ENCODE results near the gene FAM193B. TPM values are rescaled to one million over a fixed set of nuclear protein-coding genes. Genes with fewer than 3 reads are reported as not detected.
"Not testable (repeated sequence)": the region's sequence is repeated elsewhere in the genome, so short reads cannot be mapped to it uniquely, and the experiment has no call there.

FAM193B gene
- total and polyA plus RNA-seq, 2 donors, result 41.7 to 527 TPM

- no peaks in the 10 kb centered on the region for H3K4me1 ChIP-seq (ENCODE audit: control insufficient read depth in 2 of 2, insufficient read depth in 2 of 2, low read length in 2 of 2)
- 90% methylated on average over 8 of the region's 8 CpGs for WGBS
- H3K4me3 ChIP-seq (ENCODE audit: low read length in 2 of 2), result no peak overlapping the region
- no peaks in the 10 kb centered on the region for H3K9me3 ChIP-seq (ENCODE audit: control insufficient read depth in 2 of 2, insufficient read depth in 1 of 2, low read length in 1 of 2)
- H3K27ac ChIP-seq (ENCODE audit: low read depth in 1 of 2, low read length in 1 of 2), result no peak overlapping the region
- peaks cover 0 to 5% of the 10 kb centered on the region in 2 donors for H3K27me3 ChIP-seq (ENCODE audit: control insufficient read depth in 2 of 2, insufficient read depth in 1 of 2, low read length in 1 of 2)
- no peaks in the 10 kb centered on the region for H3K36me3 ChIP-seq (ENCODE audit: control insufficient read depth in 2 of 2, insufficient read depth in 2 of 2, low read length in 1 of 2)
- no peak for DNase-seq (ENCODE audit: low read depth in 6 of 9, low spot score in 9 of 9)
These were observed 10.7 kb upstream of the FAM193B start for GRCh38 chr5:177565046-177565445.

DNA sequence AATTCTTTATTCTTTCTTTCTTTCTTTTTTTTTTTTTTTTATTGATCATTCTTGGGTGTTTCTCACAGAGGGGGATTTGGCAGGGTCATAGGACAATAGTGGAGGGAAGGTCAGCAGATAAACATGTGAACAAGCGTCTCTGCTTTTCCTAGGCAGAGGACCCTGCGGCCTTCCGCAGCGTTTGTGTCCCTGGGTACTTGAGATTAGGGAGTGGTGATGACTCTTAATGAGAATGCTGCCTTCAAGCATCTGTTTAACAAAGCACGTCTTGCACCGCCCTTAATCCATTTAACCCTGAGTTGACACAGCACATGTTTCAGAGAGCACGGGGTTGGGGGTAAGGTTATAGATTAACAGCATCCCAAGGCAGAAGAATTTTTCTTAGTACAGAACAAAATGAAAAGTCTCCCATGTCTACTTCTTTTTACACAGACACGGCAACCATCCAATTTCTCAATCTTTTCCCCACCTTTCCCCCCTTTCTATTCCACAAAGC, 5.1 kb upstream of the FAM193B start:
- not testable (repeated sequence) for H3K27me3 ChIP-seq (ENCODE audit: control insufficient read depth in 2 of 2, insufficient read depth in 1 of 2, low read length in 1 of 2); H3K4me3 ChIP-seq (ENCODE audit: low read length in 2 of 2); H3K27ac ChIP-seq (ENCODE audit: low read depth in 1 of 2, low read length in 1 of 2); H3K36me3 ChIP-seq (ENCODE audit: control insufficient read depth in 2 of 2, insufficient read depth in 2 of 2, low read length in 1 of 2); DNase-seq (ENCODE audit: low read depth in 6 of 9, low spot score in 9 of 9); H3K9me3 ChIP-seq (ENCODE audit: control insufficient read depth in 2 of 2, insufficient read depth in 1 of 2, low read length in 1 of 2)
- H3K4me1 ChIP-seq (ENCODE audit: control insufficient read depth in 2 of 2, insufficient read depth in 2 of 2, low read length in 2 of 2), result peaks cover 0 to 11% of the 10 kb centered on the region in 2 donors
- 84% methylated on average over 7 of the region's 8 CpGs for WGBS

- no peak for DNase-seq (ENCODE audit: low read depth in 6 of 9, low spot score in 9 of 9)
- Histone ChIP-seq H3K36me3 (ENCODE audit: control insufficient read depth in 2 of 2, insufficient read depth in 2 of 2, low read length in 1 of 2) (no peaks in the 10 kb centered on the region), H3K27ac (ENCODE audit: low read depth in 1 of 2, low read length in 1 of 2) (no peak overlapping the region), H3K4me1 (ENCODE audit: control insufficient read depth in 2 of 2, insufficient read depth in 2 of 2, low read length in 2 of 2) (peaks cover 8 to 20% of the 10 kb centered on the region in 2 donors), H3K9me3 (ENCODE audit: control insufficient read depth in 2 of 2, insufficient read depth in 1 of 2, low read length in 1 of 2) (no peaks in the 10 kb centered on the region), H3K27me3 (ENCODE audit: control insufficient read depth in 2 of 2, insufficient read depth in 1 of 2, low read length in 1 of 2) (no peaks in the 10 kb centered on the region), H3K4me3 (ENCODE audit: low read length in 2 of 2) (no peak overlapping the region)
- 97% methylated on average over 5 of the region's 5 CpGs for WGBS
These were observed 3.4 kb upstream of the FAM193B start for GRCh38 chr5:177557796-177558195.

DNA sequence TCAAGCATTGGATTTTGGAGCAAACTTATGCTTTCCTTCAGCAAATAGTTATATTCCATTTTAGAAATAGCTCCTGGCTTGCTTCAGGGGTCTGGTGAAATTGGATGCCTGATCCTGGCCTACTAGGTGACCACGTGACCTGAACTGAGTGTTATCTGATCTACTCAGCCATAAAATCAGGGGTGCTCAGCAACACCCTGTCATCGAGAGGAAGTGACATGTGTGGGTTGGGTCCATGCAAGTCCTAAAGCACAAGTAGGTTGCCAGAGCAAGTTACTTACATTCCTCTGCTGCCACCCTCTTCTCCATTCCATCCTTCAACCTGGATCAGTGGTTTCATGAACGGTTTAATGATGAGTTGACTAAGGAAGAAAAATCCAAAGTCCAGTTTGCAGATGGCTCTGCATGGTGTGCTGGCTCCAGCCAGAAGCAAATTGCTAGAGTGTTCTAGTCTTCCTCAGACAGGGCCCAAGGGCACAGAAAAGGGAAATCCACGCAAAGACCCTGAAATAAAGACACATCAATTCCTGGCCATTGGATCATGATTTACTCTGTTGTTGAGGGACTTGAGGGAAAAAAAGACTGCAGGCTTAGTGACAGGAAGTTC, 2.8 kb upstream of the FAM193B start:
- Histone ChIP-seq H3K27ac (ENCODE audit: low read depth in 1 of 2, low read length in 1 of 2) (no peak overlapping the region), H3K27me3 (ENCODE audit: control insufficient read depth in 2 of 2, insufficient read depth in 1 of 2, low read length in 1 of 2) (no peaks in the 10 kb centered on the region), H3K36me3 (ENCODE audit: control insufficient read depth in 2 of 2, insufficient read depth in 2 of 2, low read length in 1 of 2) (peaks cover 4 to 5% of the 10 kb centered on the region in 2 donors), H3K4me3 (ENCODE audit: low read length in 2 of 2) (no peak overlapping the region), H3K4me1 (ENCODE audit: control insufficient read depth in 2 of 2, insufficient read depth in 2 of 2, low read length in 2 of 2) (peaks cover 9 to 24% of the 10 kb centered on the region in 2 donors), H3K9me3 (ENCODE audit: control insufficient read depth in 2 of 2, insufficient read depth in 1 of 2, low read length in 1 of 2) (no peaks in the 10 kb centered on the region)
- DNase-seq (ENCODE audit: low read depth in 6 of 9, low spot score in 9 of 9), result peak in 1 of 9 donors; percentile 14
- 60% methylated on average over 4 of the region's 4 CpGs for WGBS

- Histone ChIP-seq H3K4me1 (ENCODE audit: control insufficient read depth in 2 of 2, insufficient read depth in 2 of 2, low read length in 2 of 2) (peaks cover 9 to 24% of the 10 kb centered on the region in 2 donors), H3K27ac (ENCODE audit: low read depth in 1 of 2, low read length in 1 of 2) (no peak overlapping the region), H3K4me3 (ENCODE audit: low read length in 2 of 2) (no peak overlapping the region), H3K27me3 (ENCODE audit: control insufficient read depth in 2 of 2, insufficient read depth in 1 of 2, low read length in 1 of 2) (no peaks in the 10 kb centered on the region), H3K9me3 (ENCODE audit: control insufficient read depth in 2 of 2, insufficient read depth in 1 of 2, low read length in 1 of 2) (no peaks in the 10 kb centered on the region), H3K36me3 (ENCODE audit: control insufficient read depth in 2 of 2, insufficient read depth in 2 of 2, low read length in 1 of 2) (peaks cover 5 to 17% of the 10 kb centered on the region in 2 donors)
- WGBS, result 98% methylated on average over 5 of the region's 5 CpGs
- no peak for DNase-seq (ENCODE audit: low read depth in 6 of 9, low spot score in 9 of 9)
These were observed 1.3 kb upstream of the FAM193B start for GRCh38 chr5:177555665-177556064.

- Histone ChIP-seq H3K27ac (ENCODE audit: low read depth in 1 of 2, low read length in 1 of 2) (no peak overlapping the region), H3K27me3 (ENCODE audit: control insufficient read depth in 2 of 2, insufficient read depth in 1 of 2, low read length in 1 of 2) (no peaks in the 10 kb centered on the region)
- WGBS, result over 99% methylated on average over 2 of the region's 2 CpGs
These were observed 865 bp upstream of the FAM193B start for GRCh38 chr5:177555228-177555627.

GRCh38 chr5:177553671-177554429, 513 bp downstream of the FAM193B start:
- Histone ChIP-seq H3K27me3 (ENCODE audit: control insufficient read depth in 2 of 2, insufficient read depth in 1 of 2, low read length in 1 of 2) (no peaks in the 10 kb centered on the region), H3K36me3 (ENCODE audit: control insufficient read depth in 2 of 2, insufficient read depth in 2 of 2, low read length in 1 of 2) (peaks cover 8 to 28% of the 10 kb centered on the region in 2 donors), H3K4me3 (ENCODE audit: low read length in 2 of 2) (peak overlapping the region; percentile 62 to 74), H3K4me1 (ENCODE audit: control insufficient read depth in 2 of 2, insufficient read depth in 2 of 2, low read length in 2 of 2) (peaks cover 9 to 24% of the 10 kb centered on the region in 2 donors), H3K27ac (ENCODE audit: low read depth in 1 of 2, low read length in 1 of 2) (peak overlapping the region in 1 of 2 donors; percentile 22), H3K9me3 (ENCODE audit: control insufficient read depth in 2 of 2, insufficient read depth in 1 of 2, low read length in 1 of 2) (no peaks in the 10 kb centered on the region)
- DNase-seq (ENCODE audit: low read depth in 6 of 9, low spot score in 9 of 9), result peak in 4 of 9 donors; percentile 10 to 51 (median 25)
- under 1% methylated on average over 72 of the region's 72 CpGs for WGBS

More at GRCh38 chr5:177555228-177555627, 865 bp upstream of the FAM193B start:
- no peak for DNase-seq (ENCODE audit: low read depth in 6 of 9, low spot score in 9 of 9)
- peaks cover 5 to 22% of the 10 kb centered on the region in 2 donors for H3K36me3 ChIP-seq (ENCODE audit: control insufficient read depth in 2 of 2, insufficient read depth in 2 of 2, low read length in 1 of 2)
- no peak overlapping the region for H3K4me3 ChIP-seq (ENCODE audit: low read length in 2 of 2)
- peaks cover 9 to 24% of the 10 kb centered on the region in 2 donors for H3K4me1 ChIP-seq (ENCODE audit: control insufficient read depth in 2 of 2, insufficient read depth in 2 of 2, low read length in 2 of 2)
- no peaks in the 10 kb centered on the region for H3K9me3 ChIP-seq (ENCODE audit: control insufficient read depth in 2 of 2, insufficient read depth in 1 of 2, low read length in 1 of 2)

DNA sequence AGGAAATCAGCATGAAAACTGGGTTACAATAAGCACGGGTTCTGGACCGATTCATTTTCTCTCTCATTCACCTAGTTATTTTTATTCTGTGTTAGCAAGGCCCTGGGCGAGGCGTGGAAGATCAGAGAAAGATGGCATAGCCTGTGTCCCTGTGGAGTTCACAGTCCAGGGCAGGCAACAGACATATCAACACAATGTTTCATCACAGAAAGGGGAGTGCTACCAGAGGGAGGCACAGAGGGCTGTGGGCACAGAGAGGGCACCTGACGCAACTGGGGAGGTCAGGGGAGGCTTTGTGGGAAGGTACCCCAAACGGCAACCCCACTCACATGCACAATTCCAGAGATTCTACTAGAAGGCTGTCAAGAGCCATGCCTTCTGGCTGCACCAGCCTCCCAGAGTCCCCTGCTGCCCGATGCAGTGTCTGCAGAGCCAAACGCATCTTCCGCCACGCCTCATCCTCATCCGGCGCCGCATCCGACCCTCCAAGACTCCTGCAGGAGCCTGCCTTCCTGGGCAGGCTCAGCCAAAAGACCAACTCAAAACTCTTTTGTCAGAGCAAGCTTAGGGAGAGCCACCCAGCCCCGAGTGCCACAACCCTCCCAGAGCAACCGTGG, 1.4 kb downstream of the FAM193B start:
- DNase-seq (ENCODE audit: low read depth in 6 of 9, low spot score in 9 of 9), result no peak
- H3K36me3 ChIP-seq (ENCODE audit: control insufficient read depth in 2 of 2, insufficient read depth in 2 of 2, low read length in 1 of 2), result peaks cover 8 to 28% of the 10 kb centered on the region in 2 donors
- WGBS, result 90% methylated on average over 16 of the region's 16 CpGs
- no peaks in the 10 kb centered on the region for H3K27me3 ChIP-seq (ENCODE audit: control insufficient read depth in 2 of 2, insufficient read depth in 1 of 2, low read length in 1 of 2)
- H3K4me3 ChIP-seq (ENCODE audit: low read length in 2 of 2), result peak overlapping the region; percentile 62 to 74
- no peaks in the 10 kb centered on the region for H3K9me3 ChIP-seq (ENCODE audit: control insufficient read depth in 2 of 2, insufficient read depth in 1 of 2, low read length in 1 of 2)
- peaks cover 9 to 24% of the 10 kb centered on the region in 2 donors for H3K4me1 ChIP-seq (ENCODE audit: control insufficient read depth in 2 of 2, insufficient read depth in 2 of 2, low read length in 2 of 2)
- H3K27ac ChIP-seq (ENCODE audit: low read depth in 1 of 2, low read length in 1 of 2), result no peak overlapping the region

GRCh38 chr5:177550122-177550521, 4.2 kb downstream of the FAM193B start:
- 98% methylated on average over 1 of the region's 1 CpG for WGBS

More at GRCh38 chr5:177550122-177550521, 4.2 kb downstream of the FAM193B start:
- Histone ChIP-seq H3K4me1 (ENCODE audit: control insufficient read depth in 2 of 2, insufficient read depth in 2 of 2, low read length in 2 of 2) (peaks cover 9 to 21% of the 10 kb centered on the region in 2 donors), H3K9me3 (ENCODE audit: control insufficient read depth in 2 of 2, insufficient read depth in 1 of 2, low read length in 1 of 2) (no peaks in the 10 kb centered on the region), H3K27me3 (ENCODE audit: control insufficient read depth in 2 of 2, insufficient read depth in 1 of 2, low read length in 1 of 2) (no peaks in the 10 kb centered on the region), H3K4me3 (ENCODE audit: low read length in 2 of 2) (no peak overlapping the region), H3K27ac (ENCODE audit: low read depth in 1 of 2, low read length in 1 of 2) (no peak overlapping the region), H3K36me3 (ENCODE audit: control insufficient read depth in 2 of 2, insufficient read depth in 2 of 2, low read length in 1 of 2) (peaks cover 8 to 39% of the 10 kb centered on the region in 2 donors)
- DNase-seq (ENCODE audit: low read depth in 6 of 9, low spot score in 9 of 9), result no peak
